Peyer's patch (tissue), 4 donors: ENCODE data around the gene C4BPA.

Experiments
- POLR2A ChIP-seq, 2 donors: fragments of 450-650 bp; IDR thresholded peaks; one replicate each; pipeline ENCODE4 v1.5.1; 2017; ENCODE audit warnings: antibody characterized with exemption in 2 of 2, mild to moderate bottlenecking in 2 of 2, moderate library complexity in 2 of 2
- TF ChIP-seq, protein P1 (sequence below), 6 experiments: fragments of 450-650 bp in 4 of 6; fragments of 200-600 bp in 2 of 6; sonication (generic) in 1 of 6; IDR thresholded peaks; one replicate each; pipeline ENCODE4 v1.5.1; 2017 to 2019; ENCODE audit warnings: antibody characterized with exemption in 6 of 6, mild to moderate bottlenecking in 3 of 6, moderate library complexity in 1 of 6

- TF ChIP-seq, protein P1, sequence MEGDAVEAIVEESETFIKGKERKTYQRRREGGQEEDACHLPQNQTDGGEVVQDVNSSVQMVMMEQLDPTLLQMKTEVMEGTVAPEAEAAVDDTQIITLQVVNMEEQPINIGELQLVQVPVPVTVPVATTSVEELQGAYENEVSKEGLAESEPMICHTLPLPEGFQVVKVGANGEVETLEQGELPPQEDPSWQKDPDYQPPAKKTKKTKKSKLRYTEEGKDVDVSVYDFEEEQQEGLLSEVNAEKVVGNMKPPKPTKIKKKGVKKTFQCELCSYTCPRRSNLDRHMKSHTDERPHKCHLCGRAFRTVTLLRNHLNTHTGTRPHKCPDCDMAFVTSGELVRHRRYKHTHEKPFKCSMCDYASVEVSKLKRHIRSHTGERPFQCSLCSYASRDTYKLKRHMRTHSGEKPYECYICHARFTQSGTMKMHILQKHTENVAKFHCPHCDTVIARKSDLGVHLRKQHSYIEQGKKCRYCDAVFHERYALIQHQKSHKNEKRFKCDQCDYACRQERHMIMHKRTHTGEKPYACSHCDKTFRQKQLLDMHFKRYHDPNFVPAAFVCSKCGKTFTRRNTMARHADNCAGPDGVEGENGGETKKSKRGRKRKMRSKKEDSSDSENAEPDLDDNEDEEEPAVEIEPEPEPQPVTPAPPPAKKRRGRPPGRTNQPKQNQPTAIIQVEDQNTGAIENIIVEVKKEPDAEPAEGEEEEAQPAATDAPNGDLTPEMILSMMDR (IDR thresholded peaks at IDR 0.05), result peak; percentile 60 to 97 (median 93)
- no peak for TF ChIP-seq POLR2A (IDR thresholded peaks at IDR 0.05)
Observed at GRCh38 chr1:207077470-207078377, 26.3 kb upstream of the C4BPA start.
